Ishikawa (cell line): ENCODE data around the gene LRRC32.

Experiments used
- TCF12 ChIP-seq: IDR thresholded peaks from 2 replicates; pipeline ENCODE4 v1.6.1; 2012; ENCODE audit warnings: low read depth
- YY1 ChIP-seq: IDR thresholded peaks from 2 replicates; pipeline ENCODE4 v1.6.1; 2012; ENCODE audit warnings: low read depth

DNA sequence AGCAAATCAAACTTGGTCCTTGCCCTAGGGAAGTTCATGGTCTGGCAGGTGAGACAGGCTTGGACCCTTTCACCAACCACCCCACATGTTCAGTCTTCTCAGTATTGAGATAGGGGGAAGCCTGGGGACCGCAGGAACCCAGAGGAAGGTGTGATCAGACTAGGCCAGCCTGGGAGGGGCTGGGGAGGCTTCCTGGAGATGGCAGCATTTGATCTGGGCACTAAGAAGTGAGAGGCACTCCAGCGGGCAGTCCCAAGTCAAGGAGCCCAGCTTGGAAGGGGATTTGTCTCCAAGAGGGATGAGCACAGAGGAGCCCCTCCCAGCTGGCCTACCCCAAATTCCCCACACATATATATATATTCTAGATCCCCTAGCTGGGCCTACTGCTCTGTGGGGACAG, 5.4 kb downstream of the LRRC32 start:
- TF ChIP-seq TCF12 (no peak), YY1 (no peak)
